Upper lobe of left lung (tissue), 4 donors: ENCODE data around the gene RCOR2.

Experiments
- CTCF ChIP-seq, 6 experiments: fragments of 450-650 bp in 4 of 6; fragments of 200-600 bp in 2 of 6; sonication (generic) in 2 of 6; IDR thresholded peaks; one replicate each; pipeline ENCODE4 v1.5.1; 2016 to 2019; ENCODE audit warnings: antibody characterized with exemption in 6 of 6
- POLR2AphosphoS5 ChIP-seq, 2 donors: sonication (generic); formaldehyde crosslinking; IDR thresholded peaks; one replicate each; pipeline ENCODE4 v1.5.1; 2017; ENCODE audit warnings: antibody characterized with exemption in 2 of 2

- TF ChIP-seq POLR2AphosphoS5 (IDR thresholded peaks at IDR 0.05): no peak
- peak in 1 of 6 experiments; percentile 15 for TF ChIP-seq CTCF (IDR thresholded peaks at IDR 0.05)
Measured at GRCh38 chr11:63917692-63918506, 935 bp upstream of the RCOR2 start.
